OCI-LY3 (cell line): ENCODE results near the gene CEP162.

Experiments
- H2AFZ ChIP-seq: fragments of 200-600, 300-600 bp; shearing (Covaris generic); 2 replicates; pipeline ENCODE4 v1.6.0; 2014; ENCODE audit warnings: antibody characterized with exemption, low read depth, low read length
- H3K27ac ChIP-seq: fragments of 200-600, 300-600 bp; sonication (generic); 2 replicates; pipeline ENCODE4 v1.5.1; 2014; ENCODE audit warnings: mild to moderate bottlenecking, low read length, moderate library complexity, mixed read lengths
- H3K27me3 ChIP-seq: fragments of 200-600, 300-600 bp; sonication (generic); 2 replicates; pipeline ENCODE4 v1.6.1; 2014; ENCODE audit warnings: low read depth, low read length, mixed read lengths
- H3K36me3 ChIP-seq: fragments of 200-600, 300-600 bp; sonication (generic); replicated peaks from 2 replicates; pipeline ENCODE3; 2014; ENCODE audit warnings: low read depth, low read length, mixed read lengths
- H3K4me1 ChIP-seq: fragments of 300-600, 200-600 bp; sonication (generic); 2 replicates; pipeline ENCODE4 v1.6.1; 2014; ENCODE audit warnings: low read length, mixed read lengths
- H3K4me2 ChIP-seq: fragments of 200-600, 300-600 bp; sonication (generic); 2 replicates; pipeline ENCODE4 v1.6.1; 2014; ENCODE audit warnings: low read length, mixed read lengths
- H3K4me3 ChIP-seq: fragments of 300-600, 200-600 bp; sonication (generic); 2 replicates; pipeline ENCODE4 v1.5.1; 2014; ENCODE audit warnings: antibody characterized with exemption, mild to moderate bottlenecking, low read length, moderate library complexity
- H3K79me2 ChIP-seq: fragments of 300-600, 200-600 bp; shearing (Covaris generic); 2 replicates; pipeline ENCODE4 v1.6.1; 2014; ENCODE audit warnings: mild to moderate bottlenecking, low read length, mixed read lengths
- H3K9ac ChIP-seq: fragments of 300-600, 200-600 bp; shearing (Covaris generic); 2 replicates; pipeline ENCODE4 v1.6.0; 2014; ENCODE audit warnings: mild to moderate bottlenecking, low read length, moderate library complexity
- H3K9me3 ChIP-seq: fragments of 200-600, 300-600 bp; shearing (Covaris generic); 2 replicates; pipeline ENCODE4 v1.6.1; 2014; ENCODE audit warnings: low read length, mixed read lengths; ENCODE audit not compliant: insufficient read depth
- H4K20me1 ChIP-seq: fragments of 200-600, 300-600 bp; sonication (generic); 2 replicates; pipeline ENCODE4 v1.6.1; 2016; ENCODE audit warnings: low read length, mixed read lengths; ENCODE audit not compliant: insufficient read depth
- EZH2phosphoT487 ChIP-seq: fragments of 200-600 bp; shearing (Covaris generic); IDR thresholded peaks from 2 replicates; pipeline ENCODE4 v1.6.1; 2018; ENCODE audit warnings: antibody characterized with exemption, mixed run types, low read depth
- TF ChIP-seq, protein P1 (sequence below): fragments of 200-600, 300-600 bp; sonication (generic); IDR thresholded peaks from 2 replicates; pipeline ENCODE4 v1.5.1; 2014; ENCODE audit warnings: antibody characterized with exemption, low read length, low read depth

Gene CEP162

DNA sequence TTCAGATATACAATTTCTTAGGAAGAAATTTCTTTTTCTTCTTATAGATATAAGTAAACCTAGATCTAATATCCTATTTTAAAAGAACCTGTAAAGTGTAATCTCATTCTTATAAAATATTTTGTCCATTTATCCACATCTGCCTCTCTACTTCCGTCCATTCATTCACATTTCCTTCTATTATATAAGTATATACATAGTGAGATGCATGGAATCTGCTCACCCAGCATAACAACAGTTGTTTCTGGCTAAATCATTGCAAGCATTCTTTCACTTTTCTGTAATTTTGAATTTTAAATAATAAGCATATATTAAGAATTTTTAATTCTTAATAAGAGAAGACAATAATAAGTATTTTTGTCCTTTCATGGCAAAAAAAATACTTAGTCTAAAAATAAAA lies 45.4 kb downstream of the CEP162 start:
- H2AFZ ChIP-seq: no peak overlapping the region
- no peak for TF ChIP-seq EZH2phosphoT487
- TF ChIP-seq, protein P1, sequence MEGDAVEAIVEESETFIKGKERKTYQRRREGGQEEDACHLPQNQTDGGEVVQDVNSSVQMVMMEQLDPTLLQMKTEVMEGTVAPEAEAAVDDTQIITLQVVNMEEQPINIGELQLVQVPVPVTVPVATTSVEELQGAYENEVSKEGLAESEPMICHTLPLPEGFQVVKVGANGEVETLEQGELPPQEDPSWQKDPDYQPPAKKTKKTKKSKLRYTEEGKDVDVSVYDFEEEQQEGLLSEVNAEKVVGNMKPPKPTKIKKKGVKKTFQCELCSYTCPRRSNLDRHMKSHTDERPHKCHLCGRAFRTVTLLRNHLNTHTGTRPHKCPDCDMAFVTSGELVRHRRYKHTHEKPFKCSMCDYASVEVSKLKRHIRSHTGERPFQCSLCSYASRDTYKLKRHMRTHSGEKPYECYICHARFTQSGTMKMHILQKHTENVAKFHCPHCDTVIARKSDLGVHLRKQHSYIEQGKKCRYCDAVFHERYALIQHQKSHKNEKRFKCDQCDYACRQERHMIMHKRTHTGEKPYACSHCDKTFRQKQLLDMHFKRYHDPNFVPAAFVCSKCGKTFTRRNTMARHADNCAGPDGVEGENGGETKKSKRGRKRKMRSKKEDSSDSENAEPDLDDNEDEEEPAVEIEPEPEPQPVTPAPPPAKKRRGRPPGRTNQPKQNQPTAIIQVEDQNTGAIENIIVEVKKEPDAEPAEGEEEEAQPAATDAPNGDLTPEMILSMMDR: no peak
- H3K9me3 ChIP-seq: no peaks in the 10 kb centered on the region
- no peak overlapping the region for H3K4me3 ChIP-seq
- H3K4me1 ChIP-seq: peaks cover 4% of the 10 kb centered on the region
- no peak overlapping the region for H3K4me2 ChIP-seq
- H3K27me3 ChIP-seq: no peaks in the 10 kb centered on the region
- H4K20me1 ChIP-seq: no peaks in the 10 kb centered on the region
- H3K27ac ChIP-seq: no peak overlapping the region
- no peaks in the 10 kb centered on the region for H3K36me3 ChIP-seq
- no peaks in the 10 kb centered on the region for H3K79me2 ChIP-seq
- H3K9ac ChIP-seq: no peak overlapping the region

GRCh38 chr6:84177241-84177640 lies 50.2 kb downstream of the CEP162 start:
- Histone ChIP-seq H2AFZ (no peak overlapping the region), H3K27me3 (no peaks in the 10 kb centered on the region), H3K4me2 (no peak overlapping the region), H4K20me1 (no peaks in the 10 kb centered on the region), H3K9me3 (no peaks in the 10 kb centered on the region), H3K4me3 (no peak overlapping the region), H3K9ac (no peak overlapping the region), H3K79me2 (no peaks in the 10 kb centered on the region), H3K4me1 (peaks cover 4% of the 10 kb centered on the region), H3K36me3 (peaks cover 11% of the 10 kb centered on the region), H3K27ac (no peak overlapping the region)
- TF ChIP-seq EZH2phosphoT487: no peak
- TF ChIP-seq, protein P1: no peak

- Histone ChIP-seq H3K9me3 (no peaks in the 10 kb centered on the region), H3K36me3 (peaks cover 11% of the 10 kb centered on the region), H3K27me3 (no peaks in the 10 kb centered on the region), H3K79me2 (no peaks in the 10 kb centered on the region), H4K20me1 (no peaks in the 10 kb centered on the region), H3K9ac (no peak overlapping the region), H2AFZ (no peak overlapping the region), H3K27ac (no peak overlapping the region), H3K4me3 (no peak overlapping the region), H3K4me1 (peaks cover 4% of the 10 kb centered on the region), H3K4me2 (no peak overlapping the region)
- TF ChIP-seq, protein P1: no peak
- TF ChIP-seq EZH2phosphoT487: no peak
Observed at GRCh38 chr6:84172574-84172973, 54.9 kb downstream of the CEP162 start.

DNA sequence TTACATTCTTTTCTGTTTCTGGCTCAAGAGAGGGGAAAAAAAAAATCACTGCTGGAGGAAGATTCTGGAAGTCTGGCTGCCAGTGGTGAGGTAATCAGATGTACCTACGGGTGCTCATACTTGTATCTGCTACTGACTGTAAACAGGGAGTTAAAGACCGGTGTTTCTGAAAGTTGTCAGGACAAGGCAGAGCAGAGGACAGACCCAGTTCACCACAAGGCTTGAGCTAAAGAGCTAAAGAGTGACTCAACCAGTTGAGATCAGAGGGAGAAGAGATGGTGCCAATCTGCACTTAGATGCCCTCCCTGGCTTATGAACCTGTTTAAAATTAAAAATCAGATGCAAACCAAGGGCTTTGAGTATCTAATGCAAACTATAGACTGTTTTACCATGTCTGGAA lies 55.4 kb downstream of the CEP162 start:
- Histone ChIP-seq H4K20me1 (no peaks in the 10 kb centered on the region), H3K9me3 (no peaks in the 10 kb centered on the region), H3K4me1 (peaks cover under 1% of the 10 kb centered on the region), H2AFZ (no peak overlapping the region), H3K27me3 (no peaks in the 10 kb centered on the region), H3K79me2 (no peaks in the 10 kb centered on the region), H3K4me2 (no peak overlapping the region), H3K4me3 (no peak overlapping the region), H3K27ac (no peak overlapping the region), H3K9ac (no peak overlapping the region), H3K36me3 (peaks cover 11% of the 10 kb centered on the region)
- TF ChIP-seq, protein P1: no peak
- no peak for TF ChIP-seq EZH2phosphoT487
